ENCODE data around the gene CPD.

Gene CPD

DNA sequence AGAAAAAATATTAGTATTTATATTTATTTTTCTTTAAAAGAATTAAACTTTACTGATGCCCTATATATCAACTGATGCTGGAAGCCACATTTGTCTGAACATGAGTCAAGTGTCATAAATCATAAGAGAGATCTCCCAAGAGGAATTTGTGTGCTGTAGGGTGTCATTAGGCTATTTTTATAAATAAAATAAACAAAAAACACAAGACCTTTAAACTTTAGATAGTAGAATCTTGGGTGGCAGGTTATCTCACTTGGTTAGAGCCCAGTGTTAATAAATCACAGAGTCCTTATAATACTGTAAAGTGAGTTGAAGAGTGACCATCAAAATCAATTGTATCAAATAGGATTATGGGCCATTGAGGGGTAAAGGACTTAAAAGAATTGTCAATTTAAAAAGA, 21.3 kb upstream of the CPD start:
- no peak for DNase-seq

GRCh38 chr17:30358055-30358760, 20.5 kb upstream of the CPD start:
- no peak for DNase-seq

DNA sequence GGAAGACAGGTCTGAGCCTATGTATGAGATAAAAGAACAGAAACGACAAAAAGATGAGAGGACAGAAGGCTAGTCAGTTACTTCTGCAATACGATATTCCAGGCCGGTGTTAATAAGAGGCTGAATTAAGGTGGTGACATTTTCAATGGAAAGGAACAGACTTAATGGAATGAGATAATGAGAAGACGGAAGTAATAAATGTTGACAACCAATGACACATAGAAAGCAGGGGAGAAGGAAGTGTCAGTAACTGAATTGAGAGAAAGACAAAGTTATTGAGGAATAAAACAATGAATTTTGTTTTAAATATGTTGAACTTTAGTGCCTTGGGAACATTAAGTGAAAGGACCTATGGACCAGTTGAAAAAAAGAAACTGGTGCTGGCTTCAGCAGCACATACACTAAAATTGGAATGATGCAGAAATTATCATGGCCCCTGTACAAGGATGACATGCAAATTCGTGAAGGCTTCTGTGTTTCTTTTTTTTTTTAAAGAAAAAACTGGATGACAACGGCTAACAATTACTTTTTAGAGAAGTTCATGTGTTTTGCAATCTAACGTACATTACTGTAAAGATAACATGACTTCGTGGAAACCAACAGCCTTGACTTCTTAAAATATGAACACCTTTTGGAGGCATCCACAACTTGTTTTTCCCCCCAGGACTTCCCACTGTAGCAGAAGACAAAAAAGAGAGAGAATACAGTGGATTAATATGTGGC, 18.5 kb upstream of the CPD start:
- no peak for DNase-seq

- DNase-seq: no peak
These were observed 16.9 kb upstream of the CPD start for GRCh38 chr17:30361766-30362279.

DNA sequence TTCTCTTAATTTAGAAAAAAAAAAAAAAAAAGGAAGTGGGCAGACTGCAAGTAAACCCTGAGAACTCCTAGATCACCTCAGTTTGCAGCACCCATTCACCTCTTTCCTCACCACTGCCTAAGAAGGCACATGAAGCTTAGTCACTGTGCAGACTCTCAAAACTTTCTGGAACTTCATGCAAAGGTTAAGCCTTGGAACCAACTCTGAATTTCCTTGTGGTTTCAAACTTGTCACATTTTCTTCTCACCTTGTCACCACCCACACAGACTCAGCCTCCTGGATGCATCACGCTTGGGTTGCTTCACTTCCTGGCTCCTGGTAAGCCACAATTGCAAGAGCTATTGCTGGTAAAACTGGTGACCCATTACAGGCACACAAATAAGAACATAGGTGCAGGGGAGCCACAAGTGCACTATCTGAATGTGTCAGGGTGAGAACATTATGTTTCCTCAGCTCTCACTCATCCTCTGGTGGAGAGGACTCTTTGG, 15.0 kb upstream of the CPD start:
- DNase-seq: peak; percentile 80

DNA sequence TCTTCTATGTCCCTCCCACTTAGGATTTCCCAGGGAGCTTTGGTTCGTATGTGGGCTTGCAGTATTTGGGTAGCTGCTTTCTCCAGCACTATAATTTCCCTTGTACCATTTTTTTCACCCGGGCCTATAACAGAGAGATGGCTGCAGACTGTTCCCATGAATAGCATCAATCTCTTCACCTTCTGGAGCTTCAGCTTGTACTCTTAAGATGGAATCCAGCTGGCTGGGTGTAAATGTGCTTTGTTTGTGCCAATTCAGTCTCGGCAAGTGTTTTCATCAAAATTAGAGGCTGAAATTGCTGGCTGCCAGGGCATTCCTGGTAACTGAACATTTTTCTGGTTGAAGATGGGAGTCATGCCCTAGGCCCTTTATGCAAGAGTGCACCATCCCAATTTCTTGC, 12.2 kb upstream of the CPD start:
- DNase-seq: no peak

GRCh38 chr17:30368912-30369720, 9.6 kb upstream of the CPD start:
- no peak for DNase-seq

DNA sequence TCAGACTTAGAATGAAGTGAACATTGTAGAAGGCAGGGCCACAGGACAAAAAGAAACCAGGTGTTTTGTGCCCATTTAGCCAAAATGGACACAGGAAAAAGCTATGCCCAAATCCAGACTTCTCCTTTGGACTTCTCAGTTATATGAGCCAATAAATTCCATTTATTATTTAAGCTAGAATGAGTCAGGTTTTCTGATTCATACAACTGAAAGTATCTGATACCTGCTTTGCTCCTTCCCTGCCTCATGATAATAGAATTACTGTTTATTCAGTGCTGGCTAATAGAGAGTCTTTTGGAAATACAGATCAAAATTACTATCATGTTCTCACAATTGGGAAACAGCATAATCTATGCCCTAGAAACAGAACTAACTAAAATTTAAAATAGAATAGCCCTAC, 8.7 kb upstream of the CPD start:
- no peak for DNase-seq

DNA sequence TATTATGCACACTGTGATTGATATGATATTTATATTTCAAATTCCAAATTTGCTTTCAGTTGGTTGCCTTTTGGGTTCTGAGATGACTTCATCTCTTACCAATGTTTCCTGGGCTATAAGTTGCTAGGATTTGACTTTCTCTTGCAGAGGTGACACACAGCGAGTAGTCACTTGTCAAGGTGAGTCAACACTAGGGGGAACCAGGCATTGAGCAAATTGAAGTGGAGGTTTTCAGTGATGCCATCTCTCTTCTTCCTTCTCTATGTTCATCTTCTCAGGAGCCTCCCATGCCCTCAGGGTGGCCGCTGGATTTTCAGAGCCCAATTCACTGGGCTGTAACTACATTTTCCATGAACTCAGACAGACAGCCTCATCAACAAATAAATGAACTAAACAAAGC, 6.0 kb upstream of the CPD start:
- peak; percentile 12 for DNase-seq

DNA sequence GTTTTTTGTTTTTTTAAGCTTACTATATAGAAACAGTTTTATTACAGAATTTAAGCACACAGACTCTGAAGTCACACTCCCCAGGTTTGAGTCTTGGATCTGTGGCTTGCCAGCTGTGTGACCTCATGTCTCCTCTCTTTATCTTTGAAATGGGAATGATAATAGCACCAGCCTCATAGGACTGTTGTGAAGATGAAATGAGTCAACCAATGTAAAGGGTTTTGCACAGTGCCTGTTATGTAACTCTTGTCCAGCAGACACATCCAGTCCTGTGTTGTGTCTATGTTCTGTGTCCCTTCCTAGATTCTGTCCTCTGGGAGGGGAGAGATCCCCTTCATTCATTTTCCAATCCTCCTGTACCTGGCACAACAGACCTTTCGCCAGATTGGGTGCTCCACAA, 3.1 kb upstream of the CPD start:
- no peak for DNase-seq

GRCh38 chr17:30376621-30377452, 1.9 kb upstream of the CPD start:
- peak; percentile 24 for DNase-seq

DNA sequence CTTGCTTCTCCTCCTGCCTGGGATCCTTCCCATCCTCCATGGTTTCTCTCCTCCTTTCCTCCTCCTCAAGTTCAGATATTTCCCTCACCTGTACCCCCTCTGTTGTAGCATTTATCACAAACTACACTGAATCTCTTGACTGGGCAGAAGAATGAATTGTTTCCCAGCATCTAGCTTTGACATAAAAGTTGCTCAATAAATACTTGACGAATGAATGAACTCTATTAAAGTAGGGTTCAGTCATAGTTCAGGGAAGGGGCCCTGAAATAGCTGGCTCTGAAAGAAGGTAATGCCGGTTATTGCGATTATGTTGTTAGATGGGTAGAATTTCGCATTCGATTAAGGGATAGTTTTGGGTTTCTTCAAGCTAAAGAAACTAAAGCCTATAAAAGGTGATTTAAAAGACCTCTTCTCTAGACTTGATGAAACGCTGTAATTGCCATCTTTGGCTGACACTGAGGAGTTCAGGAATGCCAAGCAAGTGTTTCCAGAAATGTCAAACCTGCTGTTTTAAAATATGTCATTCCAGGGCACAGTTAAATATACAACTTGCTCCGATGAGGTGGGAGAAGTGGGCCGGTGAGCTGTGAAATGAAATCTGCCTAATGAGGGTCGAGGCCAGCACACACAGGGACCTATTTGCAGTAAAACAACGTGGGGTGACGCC, 1.0 kb upstream of the CPD start:
- no peak for DNase-seq

DNA sequence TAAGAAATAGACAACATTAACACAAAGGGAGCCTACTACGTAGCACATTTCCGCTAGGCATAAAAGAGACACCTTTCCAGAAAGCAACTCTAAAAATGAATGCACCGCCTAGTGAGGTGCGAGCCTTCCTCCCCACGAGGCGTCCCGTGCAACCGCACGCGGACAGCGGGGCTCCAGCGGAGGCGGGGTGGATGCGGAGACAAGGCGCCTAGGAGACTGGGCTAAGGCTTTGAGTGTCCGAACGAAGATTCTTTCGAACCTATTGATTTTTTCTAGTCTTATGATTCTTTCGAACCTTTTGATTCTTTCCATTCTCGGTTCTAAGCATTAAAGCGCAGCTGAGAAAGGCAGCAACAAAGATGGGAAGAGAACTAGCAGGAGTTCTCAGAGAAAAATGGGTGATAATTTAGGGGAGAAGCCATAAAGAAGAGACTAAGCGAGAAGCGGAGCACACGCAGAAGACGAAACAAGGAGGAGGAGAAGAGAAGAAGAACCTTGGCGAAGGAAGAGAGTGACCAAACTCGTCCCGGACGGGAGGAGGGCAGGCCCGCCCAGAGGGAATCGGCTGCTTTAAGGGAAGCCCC, 394 bp upstream of the CPD start:
- peak; percentile 70 for DNase-seq

- peak; percentile 41 for DNase-seq
These were observed 676 bp downstream of the CPD start for GRCh38 chr17:30379303-30379902.

- DNase-seq: no peak
These were observed 1.2 kb downstream of the CPD start for GRCh38 chr17:30379903-30380381.

DNA sequence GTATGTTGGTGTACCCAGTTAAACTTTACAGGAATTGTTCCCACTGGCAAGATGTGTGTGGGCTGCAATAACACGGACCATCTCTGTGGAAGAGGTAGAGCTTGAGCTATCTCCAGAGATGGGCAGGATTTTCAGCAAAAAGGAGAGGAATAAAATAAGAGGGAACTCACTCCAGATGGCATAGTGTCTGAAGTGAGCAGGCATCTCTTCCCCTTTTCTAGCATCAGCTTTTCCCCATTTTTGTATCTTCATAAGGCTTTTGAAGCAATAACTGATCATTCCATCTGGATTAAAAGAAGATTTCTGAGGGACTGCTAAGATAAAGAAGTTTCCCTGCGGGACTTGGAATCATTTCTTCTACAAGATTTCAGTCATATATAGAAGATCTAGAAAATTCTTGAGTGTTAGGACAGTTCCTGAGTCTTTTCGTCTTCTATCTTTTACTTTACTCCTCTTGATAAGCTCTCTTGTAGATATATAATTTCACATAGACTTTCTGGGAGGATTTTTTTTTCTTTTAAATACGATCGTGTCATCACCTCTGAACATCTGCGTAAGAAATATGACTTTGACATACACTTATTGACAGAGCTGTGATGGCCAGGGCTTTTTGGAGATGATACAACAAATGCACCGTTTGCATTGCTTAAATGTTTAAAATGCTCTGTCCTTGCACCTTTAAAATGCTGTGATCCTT, 2.1 kb downstream of the CPD start:
- DNase-seq: no peak

- no peak for DNase-seq
These were observed 2.6 kb downstream of the CPD start for GRCh38 chr17:30381340-30381659.

DNA sequence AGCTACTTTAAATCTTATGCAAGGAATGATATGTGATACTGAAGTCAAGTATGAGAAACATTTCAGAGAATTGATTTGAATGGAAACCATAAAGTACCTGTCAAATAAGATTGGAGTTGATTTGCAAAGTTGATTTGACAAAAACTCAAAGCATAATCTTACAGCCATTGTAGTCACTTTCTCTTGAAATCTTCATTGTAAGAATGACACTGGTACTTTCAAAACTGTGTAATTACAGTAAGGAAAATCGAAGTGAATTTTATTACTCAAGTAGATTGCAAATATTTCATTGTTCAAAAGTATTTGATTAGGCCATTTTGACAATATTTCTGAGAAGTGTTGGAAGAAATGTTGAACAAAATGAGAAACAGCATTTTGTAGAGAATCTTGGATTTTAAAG, 3.6 kb downstream of the CPD start:
- no peak for DNase-seq

- DNase-seq: no peak
These were observed 9.8 kb downstream of the CPD start for GRCh38 chr17:30388321-30389179.

All from CD4-positive, alpha-beta T cell treated with Interleukin-17A for 4 hours (primary cell).